Uterus (tissue), 4 donors: Measurements from ENCODE around the gene LIPI. TPM values are rescaled to one million over a fixed set of nuclear protein-coding genes. Genes with fewer than 3 reads are reported as not detected.
"Not testable (repeated sequence)": the region's sequence is repeated elsewhere in the genome, so short reads cannot be mapped to it uniquely, and the experiment has no call there.

Experiments
- DNase-seq, 2 donors: peaks; one replicate each; pipeline ENCODE4 v3.0.0-alpha.2; 2019 to 2020
- H3K27ac ChIP-seq, 2 donors: fragments of 200-600 bp; sonication (generic); 1 replicate in 1 of 2; 2 replicates in 1 of 2; pipeline ENCODE4 v1.5.1; 2016 to 2018
- H3K27me3 ChIP-seq, 2 donors: fragments of 200-600 bp; sonication (generic); one replicate each; pipeline ENCODE4 v1.5.1; 2018 to 2019; ENCODE audit warnings: control low read depth in 1 of 2
- H3K36me3 ChIP-seq, 2 donors: fragments of 200-600 bp; sonication (generic); one replicate each; pipeline ENCODE4 v1.5.1; 2019; ENCODE audit warnings: control low read depth in 1 of 2
- H3K4me1 ChIP-seq, 2 donors: fragments of 200-600 bp; sonication (generic); one replicate each; pipeline ENCODE4 v1.5.1; 2018 to 2019; ENCODE audit warnings: control low read depth in 1 of 2
- H3K4me3 ChIP-seq, 2 donors: fragments of 200-600 bp; sonication (generic); 1 replicate in 1 of 2; 2 replicates in 1 of 2; pipeline ENCODE4 v1.5.1; 2018 to 2019; ENCODE audit warnings: mild to moderate bottlenecking in 1 of 2
- H3K9me3 ChIP-seq, 2 donors: fragments of 200-600 bp; sonication (generic); one replicate each; pipeline ENCODE4 v1.5.1; 2019; ENCODE audit warnings: control low read depth in 1 of 2
- CTCF ChIP-seq, 4 experiments: fragments of 200-600 bp in 2 of 4; fragments of 450-650 bp in 2 of 4; sonication (generic) in 2 of 4; IDR thresholded peaks; one replicate each; pipeline ENCODE4 v1.5.1; 2016 to 2019; ENCODE audit warnings: antibody characterized with exemption in 4 of 4, mild to moderate bottlenecking in 2 of 4, moderate library complexity in 1 of 4
- POLR2A ChIP-seq, 2 donors: fragments of 450-650 bp; IDR thresholded peaks; one replicate each; pipeline ENCODE4 v1.6.1; 2016; ENCODE audit warnings: antibody characterized with exemption in 2 of 2, mild to moderate bottlenecking in 1 of 2, moderate library complexity in 1 of 2
- intact Hi-C: fragments of 100-400 bp; cut with DNase I; formaldehyde crosslinking; loops from one replicate; pipeline ENCODE4 v1.15.1; 2023; ENCODE audit warnings: low total_unique reads
- total RNA-seq, 4 donors: library from RNA; depleted of rRNA in 3 of 4; stranded (reverse); fragments of >200 nt in 3 of 4; gene quantifications; one replicate each; pipeline versions ENCODE4 v1.1.0 to v1.2.4, GENCODE V29; 2014 to 2023
- donor health status: DM: yes; HTN: yes; CAD: no.

Gene LIPI
- total RNA-seq, 4 donors from 2014 or later, result not detected

DNA sequence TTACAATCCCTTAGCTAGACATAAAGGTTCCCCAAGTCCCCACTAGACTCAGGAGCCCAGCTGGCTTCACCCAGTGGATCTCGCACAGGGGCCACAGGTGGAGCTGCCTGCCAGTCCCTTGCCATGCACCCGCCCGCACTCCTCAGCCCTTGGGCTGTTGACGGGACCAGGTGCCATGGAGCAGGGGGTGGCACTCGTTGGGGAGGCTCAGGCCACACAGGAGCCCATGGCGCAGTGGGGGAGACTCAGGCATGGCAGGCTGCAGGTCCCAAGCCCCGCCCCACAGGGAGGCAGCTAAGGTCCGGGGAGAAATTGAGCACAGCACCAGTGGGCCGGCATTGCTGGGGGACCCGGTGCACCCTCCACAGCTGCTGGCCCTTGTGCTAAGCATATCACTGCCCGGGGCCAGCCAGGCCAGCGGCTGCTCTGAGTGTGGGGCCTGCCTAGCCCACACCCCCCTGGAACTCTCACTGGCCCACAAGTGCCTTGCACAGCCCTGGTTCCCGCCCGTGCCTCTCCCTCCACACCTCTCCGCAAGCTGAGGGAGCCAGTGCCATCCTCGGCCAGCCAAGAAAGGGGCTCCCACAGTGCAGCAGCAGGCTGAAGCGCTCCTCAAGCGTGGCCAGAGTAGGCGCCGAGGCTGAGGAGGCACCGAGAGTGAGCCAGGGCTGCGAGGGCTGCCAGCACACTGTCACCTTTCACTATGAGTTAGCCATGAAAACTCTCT lies 117.8 kb downstream of the LIPI start:
- Histone ChIP-seq H3K4me1 (no peaks in the 10 kb centered on the region), H3K9me3 (no peaks in the 10 kb centered on the region), H3K27me3 (no peaks in the 10 kb centered on the region), H3K36me3 (no peaks in the 10 kb centered on the region), H3K4me3 (no peak overlapping the region), H3K27ac (no peak overlapping the region)
- no peak for DNase-seq
- no peak for TF ChIP-seq CTCF (IDR thresholded peaks at IDR 0.05)
- no peak for TF ChIP-seq POLR2A (IDR thresholded peaks at IDR 0.05)
- intact Hi-C loops, result no loop called here

DNA sequence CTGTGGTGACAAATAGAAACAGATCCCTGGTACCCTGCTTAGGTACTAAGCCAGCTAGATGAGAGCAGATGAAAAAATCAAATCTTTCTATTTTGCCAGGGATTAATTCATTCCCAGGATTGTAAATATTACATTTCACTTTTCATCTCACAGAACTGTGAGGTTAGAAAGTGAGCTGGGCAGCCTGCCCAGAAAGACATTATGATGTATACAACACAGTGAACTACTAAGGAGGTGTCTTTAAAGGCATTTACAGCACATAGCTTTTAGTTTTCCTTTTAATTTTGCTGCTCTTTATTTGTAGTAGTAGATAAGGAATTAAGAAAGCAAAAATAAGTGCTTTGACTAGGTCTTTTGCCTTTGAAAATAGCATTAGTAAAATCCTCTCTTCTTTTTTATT lies 120.6 kb downstream of the LIPI start:
- H3K36me3 ChIP-seq, H3K9me3 ChIP-seq, H3K27ac ChIP-seq, DNase-seq, H3K4me3 ChIP-seq, H3K4me1 ChIP-seq, H3K27me3 ChIP-seq, intact Hi-C loops: not testable (repeated sequence)

DNA sequence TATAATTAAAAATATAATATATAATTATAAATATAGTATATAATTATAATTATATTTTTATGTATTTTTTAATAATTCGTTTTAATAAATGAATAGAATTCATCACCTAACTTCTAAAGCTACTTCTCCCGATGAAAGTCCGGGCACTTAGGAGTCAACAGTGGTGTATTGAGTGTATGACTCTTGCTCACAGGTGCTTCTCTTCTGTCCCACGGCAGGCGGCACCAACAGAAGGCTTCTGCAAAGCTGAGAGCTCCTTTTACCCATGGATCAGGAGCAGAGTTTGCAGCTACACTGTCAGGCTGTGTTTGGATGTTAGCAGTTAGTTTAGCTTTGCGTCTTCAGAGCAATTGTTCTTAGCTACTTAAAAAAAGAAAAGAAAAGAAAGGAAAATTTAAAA lies 122.4 kb downstream of the LIPI start:
- TF ChIP-seq CTCF (IDR thresholded peaks at IDR 0.05) (no peak), POLR2A (IDR thresholded peaks at IDR 0.05) (no peak)
- DNase-seq, result no peak
- no peaks in the 10 kb centered on the region for H3K36me3 ChIP-seq
- no peak overlapping the region for H3K27ac ChIP-seq
- intact Hi-C loops, result no loop called here
- H3K4me1 ChIP-seq, result no peaks in the 10 kb centered on the region
- H3K9me3 ChIP-seq, result no peaks in the 10 kb centered on the region
- no peaks in the 10 kb centered on the region for H3K27me3 ChIP-seq
- no peak overlapping the region for H3K4me3 ChIP-seq

DNA sequence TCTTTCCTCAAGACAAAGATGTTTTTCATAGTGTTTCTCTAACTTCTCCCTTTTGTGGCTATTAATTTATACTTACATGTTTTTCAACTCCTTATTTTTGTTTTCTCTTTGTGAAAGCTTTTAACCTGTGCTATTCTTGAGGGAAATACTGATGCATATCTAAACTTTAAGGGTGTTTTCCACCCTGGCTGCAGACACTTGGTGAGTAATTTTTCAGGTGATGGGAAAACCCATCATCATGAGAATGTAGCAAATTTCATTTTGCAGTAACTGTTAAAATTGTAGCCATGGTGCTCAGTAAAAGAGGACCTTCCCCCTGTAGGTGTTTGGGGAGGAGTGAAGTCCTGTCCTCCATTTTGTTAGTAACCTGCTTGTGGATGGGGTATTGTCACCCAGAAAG lies 124.2 kb downstream of the LIPI start:
- no peaks in the 10 kb centered on the region for H3K27me3 ChIP-seq
- intact Hi-C loops, result no loop called here
- TF ChIP-seq CTCF (IDR thresholded peaks at IDR 0.05), result no peak
- no peak for TF ChIP-seq POLR2A (IDR thresholded peaks at IDR 0.05)

GRCh38 chr21:14084701-14085100 lies 126.1 kb downstream of the LIPI start:
- Histone ChIP-seq H3K27me3 (no peaks in the 10 kb centered on the region), H3K9me3 (no peaks in the 10 kb centered on the region), H3K27ac (no peak overlapping the region), H3K4me1 (no peaks in the 10 kb centered on the region), H3K4me3 (no peak overlapping the region), H3K36me3 (no peaks in the 10 kb centered on the region)
- DNase-seq, result no peak
- no peak for TF ChIP-seq CTCF (IDR thresholded peaks at IDR 0.05)
- no peak for TF ChIP-seq POLR2A (IDR thresholded peaks at IDR 0.05)
- intact Hi-C loops, result no loop called here

More for the DNA sequence above, 124.2 kb downstream of the LIPI start:
- Histone ChIP-seq H3K4me3 (no peak overlapping the region), H3K9me3 (no peaks in the 10 kb centered on the region), H3K27ac (no peak overlapping the region), H3K4me1 (no peaks in the 10 kb centered on the region), H3K36me3 (no peaks in the 10 kb centered on the region)
- DNase-seq, result no peak
